HG03175 (cell line): ENCODE results near the gene TMUB1.
"Not testable (repeated sequence)": the region's sequence is repeated elsewhere in the genome, so short reads cannot be mapped to it uniquely, and the experiment has no call there.

Experiments
- ATAC-seq: cut with Tn5 transposase; IDR thresholded peaks from one replicate; pipeline ENCODE4 v1.9.1; 2021; ENCODE audit warnings: mild to moderate bottlenecking, moderate library complexity; ENCODE audit not compliant: unreplicated experiment

Gene TMUB1

GRCh38 chr7:151057506-151057988, 25.7 kb downstream of the TMUB1 start, which contains the start of gene CDK5:
Gene CDK5 (minus strand): TSS chr7:151057897. CDS start chr7:151057848, 49 bp downstream.
- ATAC-seq: peak; percentile 8

- ATAC-seq: no peak
Measured at GRCh38 chr7:151056666-151057505, 26.4 kb downstream of the TMUB1 start.

- ATAC-seq: no peak
Measured at GRCh38 chr7:151056283-151056665, 27.0 kb downstream of the TMUB1 start.

- ATAC-seq: no peak
Measured at GRCh38 chr7:151053751-151054150, 29.5 kb downstream of the TMUB1 start.

- no peak for ATAC-seq
Measured at GRCh38 chr7:151053096-151053495, 30.2 kb downstream of the TMUB1 start.

- no peak for ATAC-seq
Measured at GRCh38 chr7:151051108-151051507, 32.2 kb downstream of the TMUB1 start.

GRCh38 chr7:151048911-151049463, 34.3 kb downstream of the TMUB1 start:
- ATAC-seq: no peak

GRCh38 chr7:151047976-151048815, 35.1 kb downstream of the TMUB1 start, which contains the start of gene ASIC3:
Gene ASIC3 (plus strand): TSS chr7:151048531. CDS start chr7:151048886, 355 bp downstream.
- ATAC-seq: no peak

- ATAC-seq: no peak
Measured at GRCh38 chr7:151046603-151047573, 36.4 kb downstream of the TMUB1 start.

GRCh38 chr7:151045967-151046366, 37.3 kb downstream of the TMUB1 start:
- no peak for ATAC-seq

GRCh38 chr7:151045262-151045661, 38.0 kb downstream of the TMUB1 start:
- ATAC-seq: no peak

GRCh38 chr7:151043959-151044358, 39.3 kb downstream of the TMUB1 start:
- no peak for ATAC-seq

- not testable (repeated sequence) for ATAC-seq
Measured at GRCh38 chr7:151043449-151043848, 39.8 kb downstream of the TMUB1 start.

GRCh38 chr7:151040616-151041375, 42.5 kb downstream of the TMUB1 start:
- no peak for ATAC-seq

- no peak for ATAC-seq
Measured at GRCh38 chr7:151039850-151040548, 43.3 kb downstream of the TMUB1 start.

- no peak for ATAC-seq
Measured at GRCh38 chr7:151038951-151039849, 44.1 kb downstream of the TMUB1 start.

GRCh38 chr7:151035902-151036301, 47.4 kb downstream of the TMUB1 start:
- no peak for ATAC-seq
